ENCODE data around the gene ANKRD34A.

ANKRD34A gene

GRCh38 chr1:145978854-145979745 is 14.7 kb upstream of the ANKRD34A start (continued):
- TF ChIP-seq HOXC10 (CRISPR knock-in tag; IDR thresholded peaks at IDR 0.05) = no peak
- TF ChIP-seq MZF1 (tag by site-specific recombination; IDR thresholded peaks at IDR 0.05; ENCODE audit: borderline replicate concordance) = peak; percentile 88
- TF ChIP-seq ZNF600 (tag by site-specific recombination; IDR thresholded peaks at IDR 0.05) = peak; percentile 69
- peak; percentile 89 for TF ChIP-seq ATF2 (tag by site-specific recombination; IDR thresholded peaks at IDR 0.05; ENCODE audit: low read depth)
- peak; percentile 41; the same call in 1 of the 2 replicates for TF ChIP-seq GLIS2 (tag by site-specific recombination; IDR thresholded peaks at IDR 0.05)
- peak; percentile 98 for TF ChIP-seq PATZ1 (tag by site-specific recombination; IDR thresholded peaks at IDR 0.05)
- TF ChIP-seq ZBTB44 (tag by site-specific recombination; IDR thresholded peaks at IDR 0.05) = 0 out of 2 replicates have a peak, but pooled peaks have one; percentile 40
- no peak for TF ChIP-seq AEBP2 (tag by site-specific recombination; IDR thresholded peaks at IDR 0.05; ENCODE audit: borderline replicate concordance)
- TF ChIP-seq ZNF501 (tag by site-specific recombination; IDR thresholded peaks at IDR 0.05) = peak; percentile 30; the same call in 1 of the 2 replicates
- TF ChIP-seq ZFHX2 (tag by site-specific recombination; conservative IDR thresholded peaks at IDR 0.05) = peak; percentile 94
- no peak for TF ChIP-seq ZBTB8A (tag by site-specific recombination; IDR thresholded peaks at IDR 0.05)
- no peak for TF ChIP-seq ZNF391 (tag by site-specific recombination; IDR thresholded peaks at IDR 0.05; ENCODE audit: borderline replicate concordance, low read depth)
- no peak for TF ChIP-seq ZNF121 (tag by site-specific recombination; IDR thresholded peaks at IDR 0.05)
- no peak for TF ChIP-seq ZNF362 (tag by site-specific recombination; IDR thresholded peaks at IDR 0.05)
- TF ChIP-seq ZNF555 (tag by site-specific recombination; conservative IDR thresholded peaks at IDR 0.05) = no peak
- no peak for TF ChIP-seq TCF7L2 (IDR thresholded peaks at IDR 0.05; ENCODE audit: borderline replicate concordance, low read depth, low read length)
- TF ChIP-seq GLI4 (tag by site-specific recombination; IDR thresholded peaks at IDR 0.05) = no peak
- no peak for TF ChIP-seq ZNF596 (tag by site-specific recombination; IDR thresholded peaks at IDR 0.05)
- no peak for TF ChIP-seq BCL6B (tag by site-specific recombination; IDR thresholded peaks at IDR 0.05)
- TF ChIP-seq SCRT1 (tag by site-specific recombination; IDR thresholded peaks at IDR 0.05; ENCODE audit: borderline replicate concordance) = peak; percentile 75; the same call in 1 of the 2 replicates
- no peak; the same call in 1 of the 2 replicates for TF ChIP-seq ZNF266 (tag by site-specific recombination; IDR thresholded peaks at IDR 0.05; ENCODE audit: low read depth)
- no peak for TF ChIP-seq ZNF223 (tag by site-specific recombination; IDR thresholded peaks at IDR 0.05)
- TF ChIP-seq TRIM28 (IDR thresholded peaks at IDR 0.05; ENCODE audit: borderline replicate concordance, low read length) = peak; percentile 85; the same call in 1 of the 2 replicates
- TF ChIP-seq REPIN1 (tag by site-specific recombination; IDR thresholded peaks at IDR 0.05; ENCODE audit: low read depth) = no peak
- TF ChIP-seq ZNF341 (tag by site-specific recombination; IDR thresholded peaks at IDR 0.05; ENCODE audit: low read depth) = peak; percentile 81
- no peak for TF ChIP-seq YY1 (tag by site-specific recombination; IDR thresholded peaks at IDR 0.05)
- TF ChIP-seq ZSCAN23 (tag by site-specific recombination; IDR thresholded peaks at IDR 0.05) = no peak
- TF ChIP-seq ZNF837 (tag by site-specific recombination; IDR thresholded peaks at IDR 0.05) = no peak
- no peak for TF ChIP-seq ZNF677 (tag by site-specific recombination; IDR thresholded peaks at IDR 0.05)
- TF ChIP-seq ZNF514 (tag by site-specific recombination; IDR thresholded peaks at IDR 0.05) = no peak
- no peak for TF ChIP-seq MYNN (tag by site-specific recombination; IDR thresholded peaks at IDR 0.05; ENCODE audit: borderline replicate concordance)
